Endothelial cell (in vitro differentiated cells): ENCODE data around the gene NPAS1. TPM values are rescaled to one million over a fixed set of nuclear protein-coding genes. Genes with fewer than 3 reads are reported as not detected.

Source experiments
- DNase-seq: peaks from one replicate; pipeline ENCODE4 v3.0.0; 2021; ENCODE audit warnings: low spot score
- H3K27ac Mint-ChIP-seq: one replicate; pipeline ENCODE4 v1.8.0; 2021; ENCODE audit warnings: mixed read lengths, inconsistent platforms; ENCODE audit not compliant: unreplicated experiment
- H3K27me3 Mint-ChIP-seq: one replicate; pipeline ENCODE4 v1.8.0; 2021; ENCODE audit warnings: mild to moderate bottlenecking, moderate library complexity, mixed read lengths, inconsistent platforms; ENCODE audit not compliant: unreplicated experiment
- H3K36me3 Mint-ChIP-seq: one replicate; pipeline ENCODE4 v1.8.0; 2021; ENCODE audit warnings: mild to moderate bottlenecking, low read depth, mixed read lengths, inconsistent platforms; ENCODE audit not compliant: unreplicated experiment
- H3K4me1 Mint-ChIP-seq: one replicate; pipeline ENCODE4 v1.8.0; 2021; ENCODE audit warnings: mild to moderate bottlenecking, mixed read lengths, inconsistent platforms; ENCODE audit not compliant: unreplicated experiment
- H3K4me3 Mint-ChIP-seq: one replicate; pipeline ENCODE4 v1.8.0; 2021; ENCODE audit warnings: mild to moderate bottlenecking, mixed read lengths, inconsistent platforms; ENCODE audit not compliant: unreplicated experiment
- H3K9me3 Mint-ChIP-seq: one replicate; pipeline ENCODE4 v1.8.0; 2021; ENCODE audit warnings: mixed read lengths, inconsistent platforms; ENCODE audit not compliant: unreplicated experiment
- total RNA-seq: library from RNA; stranded (reverse); fragmentation: NEBNext Ultra II Directional; extraction: Animal tissue kit (Norgen Biotek cat#: 25700); gene quantifications from one replicate; pipeline ENCODE4 v1.2.1, GENCODE V29; 2021; ENCODE audit not compliant: unreplicated experiment
- TF ChIP-seq, protein P1 (sequence below): fragments of 200-600 bp; sonication (generic); IDR thresholded peaks from one replicate; pipeline ENCODE4 v1.5.0; 2021; ENCODE audit warnings: antibody characterized with exemption; ENCODE audit not compliant: unreplicated experiment

NPAS1 gene
- total RNA-seq, 1 donor from 2014 or later, result 1.0 TPM

DNA sequence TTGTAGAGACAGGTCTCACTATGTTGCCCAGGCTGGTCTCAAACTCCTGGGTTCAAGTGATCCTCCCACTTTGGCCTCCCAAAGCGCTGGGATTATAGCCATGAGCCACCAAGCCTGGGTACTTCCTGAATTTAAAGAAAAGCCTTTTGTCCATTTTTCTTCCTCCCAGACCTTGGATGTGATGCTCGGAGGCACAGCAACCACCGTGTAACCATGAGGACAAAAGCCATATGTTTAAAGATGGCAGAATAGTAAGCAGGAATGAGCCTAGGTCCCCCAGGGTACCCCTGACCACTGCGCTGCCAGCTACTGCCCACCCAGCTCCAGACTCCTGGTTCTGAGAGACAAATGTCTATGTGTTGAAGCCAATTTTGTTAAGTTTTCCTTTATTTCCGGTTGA, 62.9 kb downstream of the NPAS1 start:
- Mint-ChIP-seq H3K27ac (no peak overlapping the region), H3K9me3 (no peaks in the 10 kb centered on the region), H3K36me3 (peaks cover 29% of the 10 kb centered on the region), H3K4me1 (no peaks in the 10 kb centered on the region), H3K4me3 (no peak overlapping the region), H3K27me3 (peaks cover 1% of the 10 kb centered on the region)
- no peak for DNase-seq
- TF ChIP-seq, protein P1, sequence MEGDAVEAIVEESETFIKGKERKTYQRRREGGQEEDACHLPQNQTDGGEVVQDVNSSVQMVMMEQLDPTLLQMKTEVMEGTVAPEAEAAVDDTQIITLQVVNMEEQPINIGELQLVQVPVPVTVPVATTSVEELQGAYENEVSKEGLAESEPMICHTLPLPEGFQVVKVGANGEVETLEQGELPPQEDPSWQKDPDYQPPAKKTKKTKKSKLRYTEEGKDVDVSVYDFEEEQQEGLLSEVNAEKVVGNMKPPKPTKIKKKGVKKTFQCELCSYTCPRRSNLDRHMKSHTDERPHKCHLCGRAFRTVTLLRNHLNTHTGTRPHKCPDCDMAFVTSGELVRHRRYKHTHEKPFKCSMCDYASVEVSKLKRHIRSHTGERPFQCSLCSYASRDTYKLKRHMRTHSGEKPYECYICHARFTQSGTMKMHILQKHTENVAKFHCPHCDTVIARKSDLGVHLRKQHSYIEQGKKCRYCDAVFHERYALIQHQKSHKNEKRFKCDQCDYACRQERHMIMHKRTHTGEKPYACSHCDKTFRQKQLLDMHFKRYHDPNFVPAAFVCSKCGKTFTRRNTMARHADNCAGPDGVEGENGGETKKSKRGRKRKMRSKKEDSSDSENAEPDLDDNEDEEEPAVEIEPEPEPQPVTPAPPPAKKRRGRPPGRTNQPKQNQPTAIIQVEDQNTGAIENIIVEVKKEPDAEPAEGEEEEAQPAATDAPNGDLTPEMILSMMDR, result no peak

- H3K27me3 Mint-ChIP-seq, result peaks cover 1% of the 10 kb centered on the region
- H3K4me3 Mint-ChIP-seq, result no peak overlapping the region
- peaks cover 37% of the 10 kb centered on the region for H3K36me3 Mint-ChIP-seq
- TF ChIP-seq, protein P1, result no peak
- no peak overlapping the region for H3K27ac Mint-ChIP-seq
- DNase-seq, result no peak
- no peaks in the 10 kb centered on the region for H3K9me3 Mint-ChIP-seq
- H3K4me1 Mint-ChIP-seq, result no peaks in the 10 kb centered on the region
Observed at GRCh38 chr19:47084879-47085439, 65.3 kb downstream of the NPAS1 start.

DNA sequence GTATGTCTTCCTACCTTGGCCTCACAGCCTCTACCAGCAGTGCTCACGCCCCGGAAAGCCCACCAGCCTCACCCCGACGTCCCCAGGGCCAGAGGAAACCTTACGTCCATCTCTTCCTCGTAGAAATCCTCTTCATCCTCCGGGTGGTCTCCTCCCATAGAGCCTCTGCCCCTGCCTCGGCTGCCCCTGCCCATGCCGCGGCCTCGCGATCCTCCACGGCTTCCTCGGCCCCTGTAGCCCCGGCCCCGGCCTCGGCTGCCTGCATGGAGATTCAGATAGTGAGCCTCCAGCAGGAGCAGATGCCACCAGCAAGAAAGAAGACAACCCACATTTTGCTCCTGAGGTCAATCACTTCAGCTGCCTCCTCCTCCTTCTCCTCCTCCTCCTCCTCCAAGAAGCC, 66.6 kb downstream of the NPAS1 start:
- Mint-ChIP-seq H3K27ac (no peak overlapping the region), H3K36me3 (peaks cover 47% of the 10 kb centered on the region)

DNA sequence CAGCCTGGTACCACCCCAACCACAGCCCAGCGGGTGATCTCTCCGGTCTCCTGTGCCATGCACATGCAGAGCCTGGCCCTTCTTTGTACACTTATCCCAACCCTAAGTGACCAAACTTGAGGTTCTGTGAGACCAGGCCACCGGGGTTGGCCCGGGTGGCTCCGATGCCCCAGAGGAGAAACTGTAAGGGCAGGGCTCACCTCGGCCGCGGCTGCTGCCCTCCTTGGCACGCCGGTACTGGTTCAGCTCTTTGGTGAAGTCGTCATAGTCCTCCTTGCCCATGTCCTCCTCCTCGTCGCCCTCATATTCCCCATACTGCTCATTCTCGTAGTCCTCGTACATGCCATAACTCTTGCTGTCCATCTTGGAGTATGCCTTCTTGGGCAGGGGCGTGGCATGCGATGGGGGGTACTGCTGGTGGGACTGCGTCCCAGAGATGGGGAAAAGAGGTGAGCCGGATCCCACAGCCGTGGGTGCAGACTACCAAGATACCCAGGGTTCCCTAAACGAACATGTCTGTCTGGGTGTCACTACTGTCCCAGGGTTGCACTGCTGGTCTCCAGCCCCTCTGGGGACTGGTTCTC, 70.2 kb downstream of the NPAS1 start:
- TF ChIP-seq, protein P1, result no peak
- H3K36me3 Mint-ChIP-seq, result peaks cover 45% of the 10 kb centered on the region
- no peak for DNase-seq
- H3K27me3 Mint-ChIP-seq, result peaks cover 4% of the 10 kb centered on the region
- no peak overlapping the region for H3K27ac Mint-ChIP-seq
- H3K4me1 Mint-ChIP-seq, result no peaks in the 10 kb centered on the region
- no peak overlapping the region for H3K4me3 Mint-ChIP-seq
- H3K9me3 Mint-ChIP-seq, result no peaks in the 10 kb centered on the region

More for the DNA sequence above, 66.6 kb downstream of the NPAS1 start:
- H3K27me3 Mint-ChIP-seq, result peaks cover 6% of the 10 kb centered on the region
- H3K9me3 Mint-ChIP-seq, result no peaks in the 10 kb centered on the region
- no peaks in the 10 kb centered on the region for H3K4me1 Mint-ChIP-seq
- no peak overlapping the region for H3K4me3 Mint-ChIP-seq
- DNase-seq, result no peak
- TF ChIP-seq, protein P1, result no peak

DNA sequence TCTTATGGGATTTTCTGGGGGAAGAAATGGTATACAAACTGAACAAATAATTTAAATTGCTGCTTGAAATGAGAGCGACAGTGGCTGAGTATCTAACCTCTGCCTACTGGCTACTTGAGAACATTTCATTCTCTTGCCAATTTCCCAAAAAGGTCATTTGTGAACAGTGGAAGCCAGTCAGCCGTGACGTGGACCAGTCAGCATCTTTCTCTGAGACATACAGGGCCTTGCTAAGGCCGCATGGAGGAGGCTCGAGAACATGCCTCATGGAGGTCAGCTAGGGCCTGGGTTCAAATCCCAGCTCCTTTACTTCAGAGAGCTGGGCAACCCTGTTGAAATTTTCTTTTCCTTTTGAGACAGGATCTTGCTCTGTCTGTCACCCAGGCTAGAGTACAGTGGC, 73.6 kb downstream of the NPAS1 start:
- Mint-ChIP-seq H3K9me3 (no peaks in the 10 kb centered on the region), H3K36me3 (peaks cover 45% of the 10 kb centered on the region), H3K27me3 (peaks cover 7% of the 10 kb centered on the region), H3K4me1 (no peaks in the 10 kb centered on the region), H3K27ac (no peak overlapping the region), H3K4me3 (no peak overlapping the region)
- TF ChIP-seq, protein P1, result no peak
- no peak for DNase-seq
